Activated T-cell treated with anti-CD3 and anti-CD28 coated beads for 24 hours (primary cell): ENCODE measurements around the gene FGR.
A peak's percentile ranks its signal among the peaks of the same experiment; 100 is the strongest.

ENCODE experiments used
- DNase-seq: peaks from one replicate; pipeline ENCODE4 v3.0.0-alpha.2; 2020; ENCODE audit warnings: low read depth

FGR gene

DNA sequence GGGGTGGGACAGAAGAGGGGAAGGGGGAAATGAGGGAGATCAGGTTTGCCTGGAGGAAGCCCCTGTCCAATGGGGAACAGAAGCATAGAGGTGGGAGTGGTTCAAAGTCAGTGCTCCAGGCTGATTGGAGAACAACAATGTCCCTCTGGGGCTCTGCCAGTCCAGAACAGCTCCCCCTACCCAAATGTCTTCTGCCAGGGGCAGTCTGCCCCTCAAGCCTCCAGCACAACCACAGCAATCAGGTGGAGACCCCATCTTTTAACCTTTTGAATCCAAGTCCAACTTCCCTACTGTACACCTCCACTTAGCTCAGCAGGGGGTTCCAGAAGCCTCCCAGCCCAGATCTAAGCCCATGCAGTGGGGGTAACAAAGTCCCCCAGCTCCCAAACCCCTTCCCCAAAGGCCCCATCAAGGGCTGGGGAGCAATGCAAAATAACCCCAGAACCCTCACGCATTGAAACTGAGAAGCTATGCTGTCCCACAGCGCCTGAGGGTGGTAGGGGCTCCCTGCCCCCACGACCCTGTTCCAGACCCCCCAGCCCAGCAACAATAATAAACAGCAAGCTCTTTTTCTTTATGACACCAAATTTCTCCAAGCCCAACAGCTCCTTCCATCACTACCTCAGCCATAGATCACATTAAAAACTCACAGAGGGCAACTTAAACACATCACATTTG, 34.3 kb downstream of the FGR start:
- no peak for DNase-seq

- no peak for DNase-seq
These were observed 35.1 kb downstream of the FGR start for GRCh38 chr1:27599605-27600497.

- peak; percentile 43 for DNase-seq
These were observed 36.0 kb downstream of the FGR start for GRCh38 chr1:27598902-27599528.

DNA sequence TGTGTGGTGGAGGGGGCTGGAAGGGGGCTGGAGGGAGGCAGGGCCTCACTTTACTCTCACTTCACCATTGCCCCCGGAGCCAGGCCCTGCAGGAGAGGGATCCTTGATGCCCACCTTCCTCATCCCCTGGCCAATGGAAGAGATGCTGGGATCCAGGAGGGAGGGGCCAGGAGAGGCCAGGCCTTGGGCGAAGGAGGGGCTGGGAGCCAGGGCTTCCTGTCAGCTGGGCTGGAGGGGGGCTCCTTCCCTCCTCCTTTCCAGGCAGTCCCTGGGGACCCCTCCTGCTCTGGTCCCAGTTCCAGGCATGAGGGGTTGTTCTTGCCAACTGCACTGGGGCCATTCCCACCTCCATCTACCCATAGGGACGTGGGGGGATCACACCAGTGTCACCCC, 36.7 kb downstream of the FGR start:
- no peak for DNase-seq

- DNase-seq, result no peak
These were observed 37.3 kb downstream of the FGR start for GRCh38 chr1:27597516-27598294.

- no peak for DNase-seq
These were observed 38.0 kb downstream of the FGR start for GRCh38 chr1:27596986-27597385.

DNA sequence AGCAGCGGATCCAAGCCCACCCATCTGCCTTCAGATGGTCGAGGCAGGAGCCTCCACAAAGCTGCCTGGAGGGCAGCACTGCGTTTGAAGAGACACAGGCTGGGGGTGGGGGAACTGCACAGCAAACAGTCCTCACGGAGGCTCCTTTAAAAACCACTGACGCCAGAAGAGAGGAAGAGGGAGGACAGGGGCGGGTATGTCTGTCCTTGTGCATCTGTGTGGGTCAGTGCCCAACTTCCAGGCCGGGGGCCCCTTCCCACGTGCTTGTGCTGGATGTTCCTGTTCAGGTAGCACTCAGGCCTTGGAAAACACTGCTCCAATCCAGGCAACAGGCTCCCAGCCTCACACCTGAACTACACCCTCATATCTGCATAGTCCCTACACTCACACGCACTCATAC, 38.7 kb downstream of the FGR start:
- no peak for DNase-seq

- no peak for DNase-seq
These were observed 39.4 kb downstream of the FGR start for GRCh38 chr1:27595597-27595996.

DNA sequence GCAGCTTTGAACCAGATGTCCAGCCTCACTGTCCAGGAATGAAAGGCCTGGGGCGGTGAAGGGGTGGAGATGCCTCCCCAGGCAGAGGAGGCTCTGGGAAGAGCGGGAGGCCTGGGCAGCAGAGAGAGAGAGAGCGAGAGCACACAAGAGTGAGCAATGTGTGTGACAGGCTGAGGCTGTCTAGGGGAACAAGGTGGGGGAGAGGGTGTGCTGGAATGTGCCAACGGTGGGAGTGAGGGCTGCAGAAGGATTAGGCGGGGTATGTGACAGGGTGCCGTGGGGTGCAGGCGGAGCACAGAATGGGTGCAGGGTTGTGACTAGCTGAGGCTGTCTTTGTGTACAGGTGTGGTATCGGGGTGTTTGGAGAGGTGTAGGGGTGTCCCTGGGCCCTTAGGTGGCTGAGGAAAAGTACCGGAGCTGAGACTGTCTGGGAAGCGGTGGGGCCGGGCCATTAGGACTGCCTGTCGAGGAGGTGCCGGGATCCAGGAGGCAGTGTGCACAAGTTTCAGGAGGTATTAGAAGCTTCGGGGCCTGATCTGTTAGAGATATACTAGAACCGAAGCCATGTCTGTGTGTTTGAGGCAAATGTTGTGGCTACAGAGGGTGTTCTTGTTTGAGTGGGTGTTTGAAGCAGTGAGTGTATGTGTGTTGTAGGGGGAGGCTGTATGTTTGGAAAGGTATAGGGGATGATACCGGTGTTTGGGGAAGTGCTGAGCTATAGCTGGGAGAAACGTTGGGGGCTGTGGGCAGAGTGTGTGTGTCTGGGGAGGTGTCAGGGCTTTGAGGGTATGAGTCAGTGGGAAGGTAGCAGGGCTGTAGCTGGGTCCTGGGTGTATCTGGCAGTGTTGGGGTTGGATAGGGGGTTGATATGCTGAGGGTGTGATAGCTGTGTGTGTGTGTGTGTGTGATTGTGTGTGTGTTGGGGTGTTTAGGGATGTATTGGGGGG, 40.1 kb downstream of the FGR start:
- DNase-seq, result no peak

DNA sequence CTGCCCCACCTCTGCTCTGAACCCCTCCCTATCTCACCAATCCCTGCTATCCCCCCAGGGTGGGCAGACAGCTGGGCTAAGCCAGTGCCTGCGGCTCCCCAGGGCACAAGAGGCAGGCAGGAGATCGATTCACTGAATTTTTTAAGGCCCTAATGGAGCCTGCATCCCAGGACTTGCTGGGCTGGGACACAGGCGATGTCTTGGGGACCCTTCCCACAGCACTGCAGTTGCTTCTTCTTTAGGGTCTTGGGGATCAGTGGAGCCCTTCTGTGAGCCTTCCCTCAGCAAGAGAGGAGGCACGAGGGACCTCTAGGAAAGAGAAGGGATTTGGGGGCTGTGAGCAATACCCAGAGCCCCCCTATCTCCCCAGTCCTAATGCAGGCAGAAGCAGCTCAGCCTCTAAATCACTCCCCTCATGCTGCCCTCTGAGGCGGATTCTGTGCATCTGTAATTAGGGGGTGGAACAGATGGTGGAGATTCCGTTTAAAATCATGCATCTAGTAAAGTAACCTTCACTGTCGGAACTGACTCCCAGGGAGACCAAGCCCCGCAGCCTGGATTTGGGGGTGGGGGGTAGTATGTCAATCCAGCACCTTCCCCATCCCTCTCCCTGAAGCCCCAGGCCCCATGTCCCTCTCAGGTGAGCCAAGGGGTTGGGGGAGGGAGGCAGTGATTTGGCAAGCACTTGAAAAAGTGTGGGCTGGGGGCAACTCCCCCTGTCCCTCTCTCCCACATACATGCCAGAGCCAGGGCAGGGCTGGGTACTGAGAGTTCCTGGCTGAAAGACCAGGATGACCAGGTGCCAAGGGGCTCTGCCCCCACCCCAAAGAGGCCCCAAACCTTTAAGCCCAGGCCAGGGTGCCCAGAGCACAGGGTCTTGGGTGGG, 41.1 kb downstream of the FGR start:
- DNase-seq, result no peak

- no peak for DNase-seq
These were observed 41.9 kb downstream of the FGR start for GRCh38 chr1:27592931-27593677.

GRCh38 chr1:27592232-27592930, 42.6 kb downstream of the FGR start:
- no peak for DNase-seq

DNA sequence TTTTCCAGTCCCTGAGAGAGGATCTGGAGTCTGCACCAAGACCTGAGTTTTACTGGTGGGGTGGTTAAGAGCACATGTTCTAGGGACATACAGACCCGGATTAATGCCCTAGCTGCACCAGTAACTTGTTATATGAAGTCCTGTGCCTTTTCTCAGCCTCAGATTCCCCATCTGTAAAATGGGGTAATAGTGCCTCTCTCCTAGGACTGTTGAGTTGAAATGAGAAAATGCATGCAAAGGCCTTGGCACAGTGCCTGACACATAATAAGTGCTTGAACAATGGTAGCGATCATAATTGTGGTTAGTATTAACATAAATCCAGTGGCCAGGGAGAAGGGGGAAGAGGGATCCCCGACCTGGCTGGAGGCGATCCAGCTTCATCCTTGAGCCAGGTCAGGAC, 43.4 kb downstream of the FGR start:
- DNase-seq, result no peak

- no peak for DNase-seq
These were observed 44.0 kb downstream of the FGR start for GRCh38 chr1:27590917-27591508.

DNA sequence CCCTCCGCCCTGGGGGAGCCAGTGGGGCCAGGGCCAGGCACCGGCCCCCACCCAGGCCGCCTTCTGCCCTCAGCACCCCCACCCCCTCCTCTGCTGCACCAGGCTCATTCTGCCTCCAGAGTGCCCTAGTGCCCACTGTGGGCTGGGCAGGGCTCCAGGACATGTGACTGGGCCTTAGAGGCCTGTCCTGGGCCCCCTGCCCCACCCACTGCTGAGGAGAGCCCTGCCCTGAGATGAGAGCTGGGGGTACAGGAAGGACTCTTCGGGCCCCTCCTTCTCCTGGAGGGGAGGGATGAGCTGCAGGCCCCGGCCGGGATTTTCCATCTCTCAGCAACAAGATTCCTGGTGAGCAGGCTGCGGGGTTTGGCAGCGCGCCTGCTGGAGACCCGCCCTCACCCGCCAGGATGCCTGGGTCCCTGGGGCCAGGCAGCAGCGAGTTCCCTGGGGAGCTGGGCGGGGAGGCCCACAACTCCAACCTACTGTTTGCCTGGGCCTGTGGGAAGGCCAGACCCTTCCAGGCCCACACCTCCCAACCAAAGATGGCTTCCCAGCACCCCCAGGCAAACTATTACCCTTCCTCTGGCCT, 45.1 kb downstream of the FGR start:
- DNase-seq, result no peak

- DNase-seq, result no peak
These were observed 45.5 kb downstream of the FGR start for GRCh38 chr1:27589441-27589840.

DNA sequence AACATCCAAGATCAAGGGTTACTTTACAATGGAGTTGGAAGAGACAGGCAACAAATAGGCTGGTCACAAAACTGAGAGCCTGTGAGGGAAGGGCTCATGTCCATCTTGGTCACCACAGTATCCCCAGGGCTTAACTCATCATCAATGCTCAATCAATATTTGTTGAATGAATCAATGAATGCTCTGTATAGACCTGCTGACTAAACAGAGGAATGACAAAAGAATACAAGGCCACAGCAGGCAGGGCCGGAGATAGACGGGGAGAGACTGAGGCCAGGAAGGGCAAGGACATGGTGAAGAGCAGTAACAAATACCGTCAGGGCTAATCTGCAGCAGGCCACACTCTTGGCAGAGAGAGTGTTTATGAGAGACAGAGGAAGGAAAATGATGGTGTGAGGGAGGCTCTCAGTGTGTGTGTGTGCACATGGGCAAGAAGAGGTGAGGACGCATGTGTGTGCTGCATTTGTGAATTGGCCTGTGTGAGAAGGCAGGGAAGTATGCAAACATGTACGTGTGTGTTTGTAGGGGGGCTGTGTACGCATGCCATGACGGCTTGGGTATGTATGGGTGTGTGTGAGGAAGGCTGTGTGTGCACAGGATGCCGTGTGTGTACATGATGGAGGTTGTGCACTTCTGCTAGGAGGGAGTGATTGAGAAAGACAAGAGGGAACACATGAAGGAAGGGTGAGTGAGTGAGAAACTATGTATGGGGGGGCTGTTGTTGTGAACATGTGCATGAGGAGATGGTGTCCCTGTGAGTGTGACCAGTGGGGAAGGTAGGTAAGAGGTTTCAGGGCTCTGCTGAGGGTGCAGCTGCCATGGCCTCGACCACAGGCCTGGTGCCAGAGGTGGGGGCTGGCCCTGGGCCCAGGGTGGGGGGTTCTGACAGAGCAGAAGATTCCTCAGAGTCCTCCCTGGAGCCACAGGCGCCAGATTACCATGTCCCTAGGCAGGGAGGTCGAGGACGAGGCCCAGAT, 46.4 kb downstream of the FGR start:
- DNase-seq, result no peak
